ENCODE measurements around the gene RNPEPL1.
"Not testable (repeated sequence)": the region's sequence is repeated elsewhere in the genome, so short reads cannot be mapped to it uniquely, and the experiment has no call there.

RNPEPL1 gene, protein sequence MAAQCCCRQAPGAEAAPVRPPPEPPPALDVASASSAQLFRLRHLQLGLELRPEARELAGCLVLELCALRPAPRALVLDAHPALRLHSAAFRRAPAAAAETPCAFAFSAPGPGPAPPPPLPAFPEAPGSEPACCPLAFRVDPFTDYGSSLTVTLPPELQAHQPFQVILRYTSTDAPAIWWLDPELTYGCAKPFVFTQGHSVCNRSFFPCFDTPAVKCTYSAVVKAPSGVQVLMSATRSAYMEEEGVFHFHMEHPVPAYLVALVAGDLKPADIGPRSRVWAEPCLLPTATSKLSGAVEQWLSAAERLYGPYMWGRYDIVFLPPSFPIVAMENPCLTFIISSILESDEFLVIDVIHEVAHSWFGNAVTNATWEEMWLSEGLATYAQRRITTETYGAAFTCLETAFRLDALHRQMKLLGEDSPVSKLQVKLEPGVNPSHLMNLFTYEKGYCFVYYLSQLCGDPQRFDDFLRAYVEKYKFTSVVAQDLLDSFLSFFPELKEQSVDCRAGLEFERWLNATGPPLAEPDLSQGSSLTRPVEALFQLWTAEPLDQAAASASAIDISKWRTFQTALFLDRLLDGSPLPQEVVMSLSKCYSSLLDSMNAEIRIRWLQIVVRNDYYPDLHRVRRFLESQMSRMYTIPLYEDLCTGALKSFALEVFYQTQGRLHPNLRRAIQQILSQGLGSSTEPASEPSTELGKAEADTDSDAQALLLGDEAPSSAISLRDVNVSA

GRCh38 chr2:240567872-240568677, at the start of gene RNPEPL1:
RNPEPL1 (plus strand) TSS chr2:240568484; CDS start chr2:240568587, 103 bp downstream.
- Histone ChIP-seq H3K4me3 (ENCODE audit: low read length in 2 of 2) (peak within 1 kb of the TSS; percentile 83 to 88), H3K9me3 (ENCODE audit: control insufficient read depth in 2 of 2, low read length in 2 of 2) (no peaks in the 10 kb centered on the region), H3K27ac (ENCODE audit: low read depth in 2 of 2, low read length in 2 of 2) (peak within 1 kb of the TSS; percentile 99), H3K4me1 (ENCODE audit: control insufficient read depth in 2 of 2, insufficient read depth in 2 of 2, low read length in 2 of 2) (peaks cover 49 to 60% of the 10 kb centered on the region in 2 donors), H3K36me3 (ENCODE audit: control insufficient read depth in 2 of 2, insufficient read depth in 2 of 2, low read length in 2 of 2) (peaks cover 0 to 2% of the 10 kb centered on the region in 2 donors), H3K27me3 (ENCODE audit: control insufficient read depth in 2 of 2, insufficient read depth in 2 of 2, low read length in 2 of 2) (no peaks in the 10 kb centered on the region), H3K9ac (ENCODE audit: low read depth in 1 of 2, low read length in 2 of 2) (peak within 1 kb of the TSS; percentile 81 to 88)

DNA sequence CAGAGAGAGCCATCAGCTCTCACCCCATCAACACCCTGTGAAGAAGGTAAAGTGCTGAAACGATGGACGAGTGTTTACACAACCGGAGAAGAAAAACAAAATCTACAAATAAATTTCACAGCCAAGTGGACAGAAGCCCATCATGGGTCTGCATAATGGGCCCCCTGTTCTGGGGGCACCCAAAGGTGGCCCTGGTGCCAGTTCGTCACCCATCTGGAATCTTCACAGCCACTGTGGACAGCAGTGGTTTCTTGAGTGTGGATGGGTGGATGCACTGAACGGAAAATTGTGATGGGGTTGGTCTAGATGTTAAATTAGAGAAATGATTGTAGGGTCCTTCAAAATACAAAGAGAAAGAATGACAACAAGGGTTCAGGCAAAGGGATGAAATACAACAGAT, 49.3 kb upstream of the RNPEPL1 start:
- no peak overlapping the region for H3K4me3 ChIP-seq (ENCODE audit: low read length in 2 of 2)
- H3K36me3 ChIP-seq (ENCODE audit: control insufficient read depth in 2 of 2, insufficient read depth in 2 of 2, low read length in 2 of 2), result peaks cover 16 to 18% of the 10 kb centered on the region in 2 donors
- no peak overlapping the region for H3K9ac ChIP-seq (ENCODE audit: low read depth in 1 of 2, low read length in 2 of 2)
- no peaks in the 10 kb centered on the region for H3K9me3 ChIP-seq (ENCODE audit: control insufficient read depth in 2 of 2, low read length in 2 of 2)
- H3K27me3 ChIP-seq (ENCODE audit: control insufficient read depth in 2 of 2, insufficient read depth in 2 of 2, low read length in 2 of 2), result no peaks in the 10 kb centered on the region
- no peak overlapping the region for H3K27ac ChIP-seq (ENCODE audit: low read depth in 2 of 2, low read length in 2 of 2)
- H3K4me1 ChIP-seq (ENCODE audit: control insufficient read depth in 2 of 2, insufficient read depth in 2 of 2, low read length in 2 of 2), result no peaks in the 10 kb centered on the region

- Histone ChIP-seq H3K36me3 (ENCODE audit: control insufficient read depth in 2 of 2, insufficient read depth in 2 of 2, low read length in 2 of 2) (peaks cover 16 to 19% of the 10 kb centered on the region in 2 donors), H3K27me3 (ENCODE audit: control insufficient read depth in 2 of 2, insufficient read depth in 2 of 2, low read length in 2 of 2) (no peaks in the 10 kb centered on the region), H3K4me1 (ENCODE audit: control insufficient read depth in 2 of 2, insufficient read depth in 2 of 2, low read length in 2 of 2) (no peaks in the 10 kb centered on the region), H3K4me3 (ENCODE audit: low read length in 2 of 2) (peak overlapping the region in 1 of 2 donors; percentile 26), H3K27ac (ENCODE audit: low read depth in 2 of 2, low read length in 2 of 2) (no peak overlapping the region), H3K9me3 (ENCODE audit: control insufficient read depth in 2 of 2, low read length in 2 of 2) (no peaks in the 10 kb centered on the region), H3K9ac (ENCODE audit: low read depth in 1 of 2, low read length in 2 of 2) (no peak overlapping the region)
Measured at GRCh38 chr2:240519396-240520129, 48.7 kb upstream of the RNPEPL1 start.

DNA sequence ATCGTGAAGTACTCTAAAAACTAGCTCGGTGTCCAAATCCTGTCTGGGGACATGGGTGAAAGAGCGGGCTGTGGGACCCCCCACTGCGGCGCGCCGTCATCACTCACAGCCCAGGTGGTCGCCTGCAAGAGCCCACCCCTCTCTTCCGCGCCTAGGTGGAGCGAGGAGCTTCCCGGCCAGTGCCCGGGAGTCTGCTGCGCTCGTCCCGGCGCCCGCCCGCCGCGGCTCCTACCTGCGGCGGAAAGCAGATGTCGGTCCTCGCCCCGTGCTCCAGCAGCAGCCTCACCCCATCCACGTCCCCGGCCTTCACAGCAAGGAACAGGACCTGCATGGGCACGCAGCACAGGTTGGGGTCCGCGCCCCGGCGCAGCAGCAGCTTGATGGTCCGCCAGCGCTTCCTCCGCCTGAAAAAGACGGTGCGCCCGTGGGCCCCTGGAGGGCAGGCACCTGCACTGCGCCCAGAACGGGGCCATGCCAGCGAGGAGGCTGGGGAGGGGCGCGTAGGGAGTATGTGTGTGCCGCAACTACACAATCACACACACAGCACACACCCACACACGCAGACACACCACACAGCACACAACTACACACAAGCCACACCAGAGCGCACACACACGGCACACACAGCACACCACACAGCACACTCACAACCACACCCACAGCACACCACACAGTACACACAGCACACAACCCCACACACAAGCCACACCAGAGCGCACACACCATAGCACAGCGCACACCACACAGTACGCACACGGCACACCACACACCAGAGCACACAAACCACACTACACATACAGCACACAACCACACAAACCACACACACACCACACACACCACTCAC, 47.9 kb upstream of the RNPEPL1 start:
- Histone ChIP-seq H3K36me3 (ENCODE audit: control insufficient read depth in 2 of 2, insufficient read depth in 2 of 2, low read length in 2 of 2) (peaks cover 16 to 24% of the 10 kb centered on the region in 2 donors), H3K27ac (ENCODE audit: low read depth in 2 of 2, low read length in 2 of 2) (no peak overlapping the region), H3K9me3 (ENCODE audit: control insufficient read depth in 2 of 2, low read length in 2 of 2) (peaks cover 3 to 6% of the 10 kb centered on the region in 2 donors), H3K4me3 (ENCODE audit: low read length in 2 of 2) (no peak overlapping the region), H3K9ac (ENCODE audit: low read depth in 1 of 2, low read length in 2 of 2) (no peak overlapping the region), H3K4me1 (ENCODE audit: control insufficient read depth in 2 of 2, insufficient read depth in 2 of 2, low read length in 2 of 2) (no peaks in the 10 kb centered on the region), H3K27me3 (ENCODE audit: control insufficient read depth in 2 of 2, insufficient read depth in 2 of 2, low read length in 2 of 2) (no peaks in the 10 kb centered on the region)

DNA sequence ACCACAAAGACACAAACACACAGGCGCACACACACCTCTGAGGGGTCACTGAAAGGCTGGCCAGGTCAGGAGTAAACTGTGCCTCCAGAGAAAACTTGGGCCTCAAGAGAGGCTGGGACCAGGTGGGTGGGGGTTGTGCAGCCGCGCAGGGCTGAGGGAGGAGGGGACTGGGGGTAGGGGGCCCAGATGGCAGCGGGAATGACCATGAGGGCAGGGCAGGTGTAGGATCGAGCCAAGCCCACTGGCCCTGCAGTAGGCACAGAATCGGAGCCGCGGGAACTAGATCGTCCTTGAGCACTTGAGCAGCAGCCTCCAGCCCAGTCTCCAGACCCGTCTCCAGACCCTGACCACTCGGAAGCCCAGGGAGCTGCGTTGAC, 47.3 kb upstream of the RNPEPL1 start:
- no peak overlapping the region for H3K9ac ChIP-seq (ENCODE audit: low read depth in 1 of 2, low read length in 2 of 2)
- no peaks in the 10 kb centered on the region for H3K27me3 ChIP-seq (ENCODE audit: control insufficient read depth in 2 of 2, insufficient read depth in 2 of 2, low read length in 2 of 2)
- no peaks in the 10 kb centered on the region for H3K4me1 ChIP-seq (ENCODE audit: control insufficient read depth in 2 of 2, insufficient read depth in 2 of 2, low read length in 2 of 2)
- no peak overlapping the region for H3K27ac ChIP-seq (ENCODE audit: low read depth in 2 of 2, low read length in 2 of 2)
- H3K36me3 ChIP-seq (ENCODE audit: control insufficient read depth in 2 of 2, insufficient read depth in 2 of 2, low read length in 2 of 2), result peaks cover 19 to 30% of the 10 kb centered on the region in 2 donors
- H3K9me3 ChIP-seq (ENCODE audit: control insufficient read depth in 2 of 2, low read length in 2 of 2), result peaks cover 4 to 11% of the 10 kb centered on the region in 2 donors
- H3K4me3 ChIP-seq (ENCODE audit: low read length in 2 of 2), result no peak overlapping the region

GRCh38 chr2:240521885-240522284, 46.4 kb upstream of the RNPEPL1 start:
- Histone ChIP-seq H3K9me3 (ENCODE audit: control insufficient read depth in 2 of 2, low read length in 2 of 2) (peaks cover 7 to 17% of the 10 kb centered on the region in 2 donors), H3K36me3 (ENCODE audit: control insufficient read depth in 2 of 2, insufficient read depth in 2 of 2, low read length in 2 of 2) (peaks cover 20 to 35% of the 10 kb centered on the region in 2 donors)
- not testable (repeated sequence) for H3K27me3 ChIP-seq (ENCODE audit: control insufficient read depth in 2 of 2, insufficient read depth in 2 of 2, low read length in 2 of 2); H3K4me3 ChIP-seq (ENCODE audit: low read length in 2 of 2); H3K4me1 ChIP-seq (ENCODE audit: control insufficient read depth in 2 of 2, insufficient read depth in 2 of 2, low read length in 2 of 2); H3K9ac ChIP-seq (ENCODE audit: low read depth in 1 of 2, low read length in 2 of 2); H3K27ac ChIP-seq (ENCODE audit: low read depth in 2 of 2, low read length in 2 of 2)

DNA sequence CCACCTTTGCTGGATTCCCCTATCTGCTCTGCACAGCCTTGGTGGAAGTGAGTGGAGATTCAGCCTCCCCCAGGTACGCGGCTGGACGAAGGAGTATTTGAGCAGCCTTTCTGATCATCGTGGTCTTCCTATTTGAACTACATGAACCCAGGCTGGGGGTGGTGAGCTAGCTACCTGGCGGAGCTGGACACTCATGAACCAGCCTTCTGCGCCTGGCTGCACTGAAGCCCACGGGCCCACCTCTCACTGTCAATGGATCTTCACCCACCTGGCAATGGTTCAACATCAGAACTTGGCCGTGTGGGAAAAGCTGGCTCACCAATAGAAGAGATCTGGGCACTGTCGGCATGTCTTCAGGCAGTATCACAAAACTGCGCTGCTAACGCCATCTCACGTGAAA, 45.9 kb upstream of the RNPEPL1 start:
- no peak overlapping the region for H3K9ac ChIP-seq (ENCODE audit: low read depth in 1 of 2, low read length in 2 of 2)
- H3K4me1 ChIP-seq (ENCODE audit: control insufficient read depth in 2 of 2, insufficient read depth in 2 of 2, low read length in 2 of 2), result no peaks in the 10 kb centered on the region
- H3K27ac ChIP-seq (ENCODE audit: low read depth in 2 of 2, low read length in 2 of 2), result no peak overlapping the region
- peaks cover 7 to 17% of the 10 kb centered on the region in 2 donors for H3K9me3 ChIP-seq (ENCODE audit: control insufficient read depth in 2 of 2, low read length in 2 of 2)
- H3K27me3 ChIP-seq (ENCODE audit: control insufficient read depth in 2 of 2, insufficient read depth in 2 of 2, low read length in 2 of 2), result no peaks in the 10 kb centered on the region
- no peak overlapping the region for H3K4me3 ChIP-seq (ENCODE audit: low read length in 2 of 2)
- H3K36me3 ChIP-seq (ENCODE audit: control insufficient read depth in 2 of 2, insufficient read depth in 2 of 2, low read length in 2 of 2), result peaks cover 20 to 35% of the 10 kb centered on the region in 2 donors

- H3K36me3 ChIP-seq (ENCODE audit: control insufficient read depth in 2 of 2, insufficient read depth in 2 of 2, low read length in 2 of 2), result peaks cover 20 to 37% of the 10 kb centered on the region in 2 donors
- no peak overlapping the region for H3K27ac ChIP-seq (ENCODE audit: low read depth in 2 of 2, low read length in 2 of 2)
- H3K9ac ChIP-seq (ENCODE audit: low read depth in 1 of 2, low read length in 2 of 2), result no peak overlapping the region
- H3K4me1 ChIP-seq (ENCODE audit: control insufficient read depth in 2 of 2, insufficient read depth in 2 of 2, low read length in 2 of 2), result no peaks in the 10 kb centered on the region
- H3K27me3 ChIP-seq (ENCODE audit: control insufficient read depth in 2 of 2, insufficient read depth in 2 of 2, low read length in 2 of 2), result no peaks in the 10 kb centered on the region
- peaks cover 7 to 17% of the 10 kb centered on the region in 2 donors for H3K9me3 ChIP-seq (ENCODE audit: control insufficient read depth in 2 of 2, low read length in 2 of 2)
- no peak overlapping the region for H3K4me3 ChIP-seq (ENCODE audit: low read length in 2 of 2)
Measured at GRCh38 chr2:240523451-240524281, 44.6 kb upstream of the RNPEPL1 start.
